ENCODE data around the gene ZNF22.

GRCh38 chr10:44982496-44982895 lies 18.2 kb upstream of the ZNF22 start:
- TF ChIP-seq POLR2A (IDR thresholded peaks at IDR 0.05) = no peak
- TF ChIP-seq CTCF (IDR thresholded peaks at IDR 0.05) = no peak
